HepG2 (cell line): Measurements from ENCODE around the gene STOML1. TPM values are rescaled to one million over a fixed set of nuclear protein-coding genes. Genes with fewer than 3 reads are reported as not detected.

Experiments used
- ELF1 ChIP-seq: sonication (generic); formaldehyde crosslinking; IDR thresholded peaks from 2 replicates; pipeline ENCODE4 v1.4.0; 2020; ENCODE audit warnings: missing genetic modification reagents
- FOXK1 ChIP-seq: sonication (generic); formaldehyde crosslinking; IDR thresholded peaks from 2 replicates; pipeline ENCODE4 v1.4.0; 2020; ENCODE audit warnings: low read depth, missing genetic modification reagents, borderline replicate concordance
- HNF4G ChIP-seq, 2 experiments: sonication (generic) in 1 of 2; formaldehyde crosslinking in 1 of 2; IDR thresholded peaks; 2 replicates each; pipeline versions ENCODE4 v1.4.0 to v1.6.1; 2011 to 2020; ENCODE audit warnings: borderline replicate concordance in 2 of 2, low read depth in 2 of 2, mild to moderate bottlenecking in 2 of 2, low read length in 1 of 2, missing genetic modification reagents in 1 of 2, moderate library complexity in 1 of 2
- HNRNPH1 ChIP-seq: fragments of 200-400 bp; formaldehyde crosslinking; optimal IDR thresholded peaks from 2 replicates; pipeline ENCODE3; 2017; ENCODE audit warnings: mild to moderate bottlenecking, low read depth, low read length
- PHF8 ChIP-seq: sonication (generic); formaldehyde crosslinking; IDR thresholded peaks from 2 replicates; pipeline ENCODE4 v1.5.0; 2020; ENCODE audit warnings: missing genetic modification reagents
- POLR2G ChIP-seq: fragments of 200-400 bp; formaldehyde crosslinking; IDR thresholded peaks from 2 replicates; pipeline ENCODE4 v1.6.1; 2018; ENCODE audit warnings: mild to moderate bottlenecking, low read depth, low read length, moderate library complexity
- RAD21 ChIP-seq: fragments of 450-650 bp; formaldehyde crosslinking; IDR thresholded peaks from 2 replicates; pipeline ENCODE4 v1.5.0; 2020; ENCODE audit warnings: mild to moderate bottlenecking
- RELA ChIP-seq: sonication (generic); formaldehyde crosslinking; IDR thresholded peaks from 2 replicates; pipeline ENCODE4 v1.4.0; 2020; ENCODE audit warnings: missing genetic modification reagents
- SOX13 ChIP-seq, 3 experiments: fragments of 450-650 bp in 1 of 3; sonication (generic) in 1 of 3; formaldehyde crosslinking in 1 of 3; IDR thresholded peaks in 2 of 3; conservative IDR thresholded peaks in 1 of 3; 2 replicates each; pipeline versions ENCODE4 v1.5.0 to v1.6.1; 2016 to 2020; ENCODE audit warnings: antibody characterized with exemption in 1 of 3, mild to moderate bottlenecking in 1 of 3, missing compliant biosample characterization in 1 of 3, missing genetic modification reagents in 1 of 3, moderate library complexity in 1 of 3
- XBP1 ChIP-seq: sonication (generic); formaldehyde crosslinking; IDR thresholded peaks from 2 replicates; pipeline ENCODE4 v1.5.0; 2020; ENCODE audit warnings: missing genetic modification reagents
- ZBED4 ChIP-seq: sonication (generic); formaldehyde crosslinking; IDR thresholded peaks from 2 replicates; pipeline ENCODE4 v1.4.0; 2020; ENCODE audit warnings: missing genetic modification reagents, borderline replicate concordance
- ZFX ChIP-seq: sonication (generic); formaldehyde crosslinking; IDR thresholded peaks from 2 replicates; pipeline ENCODE4 v1.4.0; 2020; ENCODE audit warnings: mild to moderate bottlenecking, low read depth, missing genetic modification reagents, moderate library complexity
- ZNF263 ChIP-seq: sonication (generic); formaldehyde crosslinking; IDR thresholded peaks from 2 replicates; pipeline ENCODE4 v1.4.0; 2020; ENCODE audit warnings: missing genetic modification reagents
- ZNF281 ChIP-seq: sonication (generic); formaldehyde crosslinking; IDR thresholded peaks from 2 replicates; pipeline ENCODE4 v1.4.0; 2020; ENCODE audit warnings: missing genetic modification reagents, borderline replicate concordance
- ZNF329 ChIP-seq: sonication (generic); formaldehyde crosslinking; IDR thresholded peaks from 2 replicates; pipeline ENCODE4 v1.9.0; 2021; ENCODE audit warnings: low read depth, mild to moderate bottlenecking, missing genetic modification reagents
- ZNF530 ChIP-seq: sonication (generic); formaldehyde crosslinking; IDR thresholded peaks from 2 replicates; pipeline ENCODE4 v1.5.0; 2020; ENCODE audit warnings: low read depth, mild to moderate bottlenecking, missing genetic modification reagents
- ZNF598 ChIP-seq: sonication (generic); formaldehyde crosslinking; IDR thresholded peaks from 2 replicates; pipeline ENCODE4 v1.5.1; 2020; ENCODE audit warnings: mild to moderate bottlenecking, missing genetic modification reagents, borderline replicate concordance
- polyA plus RNA-seq, 8 experiments: library from polyadenylated mRNA; depleted of rRNA in 3 of 8; stranded (reverse) in 7 of 8; unstranded in 1 of 8; fragments of >200 nt; fragmentation: Illumina TruSeq in 4 of 8; extraction: Trizol in 4 of 8; gene quantifications; 2 replicates each; pipeline versions ENCODE4 v1.2.1 to v1.2.3, GENCODE V29; 2011 to 2016; ENCODE audit warnings: low read depth in 4 of 8, missing spikeins in 1 of 8, mixed read lengths in 1 of 8; ENCODE audit not compliant: insufficient read depth in 1 of 8
- total RNA-seq, 5 experiments: library from RNA; depleted of rRNA; stranded (reverse); fragments of >200 nt; fragmentation: Illumina TruSeq; extraction: Trizol; gene quantifications; 2 replicates each; pipeline ENCODE4 v1.2.3, GENCODE V29; 2016; ENCODE audit warnings: low read depth in 1 of 5
- TF ChIP-seq, protein P1 (sequence below): sonication (generic); formaldehyde crosslinking; IDR thresholded peaks from 2 replicates; pipeline ENCODE4 v1.4.0; 2020; ENCODE audit warnings: missing genetic modification reagents

STOML1 gene
- total and polyA plus RNA-seq, 2 of the 13 experiments (the other 11 are each of a cell fraction or from before 2014, with no cell fraction given) = 3.5 to 3.7 TPM

DNA sequence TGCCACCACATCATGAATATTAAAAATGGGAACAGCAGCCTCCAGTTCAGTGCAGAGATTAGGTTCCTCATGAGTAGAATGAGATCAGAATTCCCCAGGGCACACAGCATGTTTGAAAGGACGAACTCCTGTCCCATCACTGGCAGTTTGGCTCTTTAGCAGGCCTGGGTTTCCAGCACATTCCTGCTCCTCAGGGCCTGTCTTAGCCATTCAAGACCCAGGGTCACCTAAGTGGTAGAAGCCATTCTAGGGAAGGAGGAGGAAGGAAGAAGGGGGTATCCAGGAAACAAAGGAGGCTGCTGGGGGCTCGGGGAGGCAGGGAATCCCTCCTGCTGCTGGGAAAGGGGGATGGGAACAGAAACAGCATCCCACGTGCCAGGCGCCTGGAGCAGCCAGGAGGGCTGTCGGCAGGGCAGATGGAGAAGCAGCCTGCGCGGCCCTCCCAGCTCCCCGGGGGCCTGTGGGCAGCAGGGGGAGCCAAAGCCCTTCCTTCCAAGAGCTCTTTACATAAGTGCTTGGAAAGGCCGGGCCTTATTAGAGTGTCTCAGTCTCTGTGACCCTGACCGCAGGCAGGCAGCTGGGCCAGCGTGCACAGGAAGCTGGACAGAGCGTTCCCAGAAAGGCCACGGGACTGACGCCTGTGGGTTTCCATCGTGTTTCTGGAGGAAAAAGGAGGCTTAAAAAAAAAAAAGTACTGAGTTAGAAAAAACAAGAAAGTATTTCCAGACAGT, 41.1 kb downstream of the STOML1 start (continued):
- TF ChIP-seq ZBED4 (CRISPR knock-in tag) (peak; percentile 67; the same call in 1 of the 2 replicates), ZNF530 (CRISPR knock-in tag) (no peak), FOXK1 (CRISPR knock-in tag) (no peak), HNF4G (IDR thresholded peaks at IDR 0.05; ENCODE audit: borderline replicate concordance, low read depth, low read length) (no peak), HNF4G (CRISPR knock-in tag; IDR thresholded peaks at IDR 0.05; ENCODE audit: borderline replicate concordance, low read depth) (no peak), RELA (CRISPR knock-in tag) (no peak), POLR2G (peak; percentile 33; the same call in 1 of the 2 replicates), RAD21 (CRISPR knock-in tag) (peak; percentile 84), SOX13 (IDR thresholded peaks at IDR 0.05) (no peak), SOX13 (CRISPR knock-in tag; conservative IDR thresholded peaks at IDR 0.05 in 1 of 2, IDR thresholded peaks at IDR 0.05 in 1 of 2) (0 out of 4 replicates have a peak, but pooled peaks of 1 of the 2 experiments have one; percentile 14), HNRNPH1 (no peak), ZFX (CRISPR knock-in tag) (peak; percentile 78), PHF8 (CRISPR knock-in tag) (no peak), ZNF329 (CRISPR knock-in tag) (no peak), ZNF598 (0 out of 2 replicates have a peak, but pooled peaks have one; percentile 58), ZNF281 (CRISPR knock-in tag) (0 out of 2 replicates have a peak, but pooled peaks have one; percentile 30), ELF1 (CRISPR knock-in tag) (peak; percentile 10; the same call in 1 of the 2 replicates), ZNF263 (CRISPR knock-in tag) (no peak), XBP1 (CRISPR knock-in tag) (no peak)
- TF ChIP-seq, protein P1, sequence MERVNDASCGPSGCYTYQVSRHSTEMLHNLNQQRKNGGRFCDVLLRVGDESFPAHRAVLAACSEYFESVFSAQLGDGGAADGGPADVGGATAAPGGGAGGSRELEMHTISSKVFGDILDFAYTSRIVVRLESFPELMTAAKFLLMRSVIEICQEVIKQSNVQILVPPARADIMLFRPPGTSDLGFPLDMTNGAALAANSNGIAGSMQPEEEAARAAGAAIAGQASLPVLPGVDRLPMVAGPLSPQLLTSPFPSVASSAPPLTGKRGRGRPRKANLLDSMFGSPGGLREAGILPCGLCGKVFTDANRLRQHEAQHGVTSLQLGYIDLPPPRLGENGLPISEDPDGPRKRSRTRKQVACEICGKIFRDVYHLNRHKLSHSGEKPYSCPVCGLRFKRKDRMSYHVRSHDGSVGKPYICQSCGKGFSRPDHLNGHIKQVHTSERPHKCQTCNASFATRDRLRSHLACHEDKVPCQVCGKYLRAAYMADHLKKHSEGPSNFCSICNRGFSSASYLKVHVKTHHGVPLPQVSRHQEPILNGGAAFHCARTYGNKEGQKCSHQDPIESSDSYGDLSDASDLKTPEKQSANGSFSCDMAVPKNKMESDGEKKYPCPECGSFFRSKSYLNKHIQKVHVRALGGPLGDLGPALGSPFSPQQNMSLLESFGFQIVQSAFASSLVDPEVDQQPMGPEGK (CRISPR knock-in tag) = no peak
